Chondrocyte (in vitro differentiated cells): ENCODE measurements around the gene ETV7. TPM values are rescaled to one million over a fixed set of nuclear protein-coding genes. Genes with fewer than 3 reads are reported as not detected.

Source experiments
- DNase-seq: peaks from one replicate; pipeline ENCODE4 v3.0.0; 2021; ENCODE audit warnings: mixed read lengths, low spot score
- H3K27ac Mint-ChIP-seq: one replicate; pipeline ENCODE4 v1.8.0; 2021; ENCODE audit warnings: mild to moderate bottlenecking, moderate library complexity, mixed read lengths; ENCODE audit not compliant: unreplicated experiment
- H3K27me3 Mint-ChIP-seq: 2 replicates; pipeline ENCODE4 v1.8.0; 2021; ENCODE audit warnings: low read depth, mixed read lengths
- H3K36me3 Mint-ChIP-seq: 2 replicates; pipeline ENCODE4 v1.8.0; 2021; ENCODE audit warnings: low read depth, mixed read lengths
- H3K4me1 Mint-ChIP-seq: 2 replicates; pipeline ENCODE4 v1.8.0; 2021; ENCODE audit warnings: low read depth, mild to moderate bottlenecking, mixed read lengths
- H3K4me3 Mint-ChIP-seq: one replicate; pipeline ENCODE4 v1.8.0; 2021; ENCODE audit warnings: mild to moderate bottlenecking, moderate library complexity, mixed read lengths; ENCODE audit not compliant: unreplicated experiment
- H3K9me3 Mint-ChIP-seq: 2 replicates; pipeline ENCODE4 v1.8.0; 2021; ENCODE audit warnings: low read depth, mixed read lengths
- CTCF ChIP-seq: fragments of 200-600 bp; sonication (generic); IDR thresholded peaks from 2 replicates; pipeline ENCODE4 v1.5.0; 2021; ENCODE audit warnings: antibody characterized with exemption, mild to moderate bottlenecking, moderate library complexity
- total RNA-seq: library from RNA; stranded (reverse); gene quantifications from 3 replicates; pipeline ENCODE4 v1.2.1, GENCODE V29; 2021

ETV7 gene
- total RNA-seq, 1 donor from 2014 or later: not detected

- Mint-ChIP-seq H3K9me3 (no peaks in the 10 kb centered on the region), H3K27me3 (peaks cover 56% of the 10 kb centered on the region), H3K36me3 (no peaks in the 10 kb centered on the region), H3K27ac (no peak overlapping the region), H3K4me1 (peaks cover 3% of the 10 kb centered on the region), H3K4me3 (no peak overlapping the region)
- DNase-seq: no peak
- no peak for TF ChIP-seq CTCF
These were observed 57.1 kb downstream of the ETV7 start for GRCh38 chr6:36330366-36330765.

GRCh38 chr6:36329798-36330291 is 57.6 kb downstream of the ETV7 start:
- Mint-ChIP-seq H3K9me3 (no peaks in the 10 kb centered on the region), H3K27ac (no peak overlapping the region), H3K36me3 (no peaks in the 10 kb centered on the region), H3K27me3 (peaks cover 51% of the 10 kb centered on the region), H3K4me1 (peaks cover 3% of the 10 kb centered on the region), H3K4me3 (no peak overlapping the region)
- no peak for TF ChIP-seq CTCF
- DNase-seq: no peak

- H3K4me1 Mint-ChIP-seq: no peaks in the 10 kb centered on the region
- TF ChIP-seq CTCF: no peak
- H3K36me3 Mint-ChIP-seq: no peaks in the 10 kb centered on the region
- no peak overlapping the region for H3K27ac Mint-ChIP-seq
- H3K4me3 Mint-ChIP-seq: no peak overlapping the region
- H3K27me3 Mint-ChIP-seq: peaks cover 38% of the 10 kb centered on the region
- no peaks in the 10 kb centered on the region for H3K9me3 Mint-ChIP-seq
- no peak for DNase-seq
These were observed 58.9 kb downstream of the ETV7 start for GRCh38 chr6:36328600-36328999.

- no peaks in the 10 kb centered on the region for H3K36me3 Mint-ChIP-seq
- H3K27ac Mint-ChIP-seq: no peak overlapping the region
- TF ChIP-seq CTCF: no peak
- no peaks in the 10 kb centered on the region for H3K4me1 Mint-ChIP-seq
- no peak for DNase-seq
- no peaks in the 10 kb centered on the region for H3K9me3 Mint-ChIP-seq
- H3K27me3 Mint-ChIP-seq: peaks cover 35% of the 10 kb centered on the region
- H3K4me3 Mint-ChIP-seq: no peak overlapping the region
These were observed 59.6 kb downstream of the ETV7 start for GRCh38 chr6:36327919-36328236.

- no peak overlapping the region for H3K4me3 Mint-ChIP-seq
- no peak overlapping the region for H3K27ac Mint-ChIP-seq
- no peak for TF ChIP-seq CTCF
- no peaks in the 10 kb centered on the region for H3K4me1 Mint-ChIP-seq
- H3K9me3 Mint-ChIP-seq: no peaks in the 10 kb centered on the region
- DNase-seq: no peak
- peaks cover 32% of the 10 kb centered on the region for H3K27me3 Mint-ChIP-seq
- no peaks in the 10 kb centered on the region for H3K36me3 Mint-ChIP-seq
These were observed 60.1 kb downstream of the ETV7 start for GRCh38 chr6:36327226-36327918.
